Right lobe of liver (tissue), 4 donors: ENCODE data around the gene CCDC179.

Experiments
- CTCF ChIP-seq, 4 donors: fragments of 200-600 bp in 3 of 4; fragments of 450-650 bp in 1 of 4; IDR thresholded peaks; one replicate each; pipeline versions ENCODE4 v1.5.1 to v1.8.0; 2016 to 2022; ENCODE audit warnings: antibody characterized with exemption in 4 of 4, mild to moderate bottlenecking in 2 of 4
- POLR2A ChIP-seq: fragments of 450-650 bp; IDR thresholded peaks from one replicate; pipeline ENCODE4 v1.6.1; 2017; ENCODE audit warnings: antibody characterized with exemption, mild to moderate bottlenecking
- donor health status: DM: no; HTN: no; CAD: no.
- donor health status: DM: no; HTN: no; CAD: no.
- donor health status: DM: no; HTN: yes; CAD: no.

DNA sequence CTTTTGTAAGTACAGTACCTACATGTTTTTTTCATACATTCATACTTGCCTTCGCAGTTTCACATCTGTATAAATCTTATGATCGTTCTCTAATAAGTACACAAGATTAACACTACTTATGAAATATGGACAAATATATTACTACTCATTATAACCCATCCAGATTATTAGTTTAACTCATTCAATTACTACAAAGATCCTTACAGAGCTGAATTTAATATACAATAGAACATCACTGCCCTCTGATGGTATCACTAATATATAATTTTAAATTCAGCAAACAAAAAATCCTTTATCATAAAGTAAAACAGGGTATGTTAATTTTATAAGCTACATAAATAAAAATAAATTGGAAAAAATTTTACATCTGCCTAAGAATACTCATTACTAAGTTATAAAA, 38.1 kb downstream of the CCDC179 start:
- no peak for TF ChIP-seq CTCF (IDR thresholded peaks at IDR 0.05)
- no peak for TF ChIP-seq POLR2A
